Retinal pigment epithelial cell (primary cell): ENCODE measurements around the gene ZNF688.
A peak's percentile ranks its signal among the peaks of the same experiment; 100 is the strongest.
"Not testable (repeated sequence)": the region's sequence is repeated elsewhere in the genome, so short reads cannot be mapped to it uniquely, and the experiment has no call there.

ENCODE experiments used
- DNase-seq: peaks from one replicate; pipeline ENCODE4 v3.0.0-alpha.2; 2010; ENCODE audit warnings: low read depth
- H3K4me3 ChIP-seq: 2 replicates; pipeline ENCODE4 v1.5.1; 2011; ENCODE audit warnings: mild to moderate bottlenecking, low read length, control low read depth, moderate library complexity
- CTCF ChIP-seq: conservative IDR thresholded peaks from 2 replicates; pipeline ENCODE4 v1.5.1; 2011; ENCODE audit warnings: low read depth, low read length, control low read depth, inconsistent platforms

Gene ZNF688

DNA sequence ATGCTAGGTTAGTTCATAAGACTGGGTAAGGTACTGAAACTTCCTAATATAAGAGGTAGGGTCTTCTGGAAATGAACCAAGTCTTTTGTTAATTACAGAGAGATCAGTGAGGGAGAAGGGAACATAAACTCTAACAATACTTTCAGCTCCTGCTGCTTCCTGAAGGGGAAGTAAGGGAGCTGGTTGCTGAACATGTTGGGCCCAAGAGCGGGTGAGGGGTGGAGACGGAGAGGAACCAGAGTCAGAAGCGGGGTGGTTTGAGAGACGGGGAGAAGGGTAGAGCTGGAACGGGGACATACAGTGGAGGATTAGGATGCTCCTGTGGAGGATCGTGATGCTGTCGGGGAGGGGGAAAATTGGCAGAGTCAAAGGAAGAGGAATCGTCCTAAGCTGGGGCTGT lies 25.4 kb downstream of the ZNF688 start:
- DNase-seq: no peak
- H3K4me3 ChIP-seq: no peak overlapping the region
- TF ChIP-seq CTCF: no peak

- H3K4me3 ChIP-seq: no peak overlapping the region
- DNase-seq: no peak
- TF ChIP-seq CTCF: no peak
Measured at GRCh38 chr16:30543067-30543466, 28.4 kb downstream of the ZNF688 start.

DNA sequence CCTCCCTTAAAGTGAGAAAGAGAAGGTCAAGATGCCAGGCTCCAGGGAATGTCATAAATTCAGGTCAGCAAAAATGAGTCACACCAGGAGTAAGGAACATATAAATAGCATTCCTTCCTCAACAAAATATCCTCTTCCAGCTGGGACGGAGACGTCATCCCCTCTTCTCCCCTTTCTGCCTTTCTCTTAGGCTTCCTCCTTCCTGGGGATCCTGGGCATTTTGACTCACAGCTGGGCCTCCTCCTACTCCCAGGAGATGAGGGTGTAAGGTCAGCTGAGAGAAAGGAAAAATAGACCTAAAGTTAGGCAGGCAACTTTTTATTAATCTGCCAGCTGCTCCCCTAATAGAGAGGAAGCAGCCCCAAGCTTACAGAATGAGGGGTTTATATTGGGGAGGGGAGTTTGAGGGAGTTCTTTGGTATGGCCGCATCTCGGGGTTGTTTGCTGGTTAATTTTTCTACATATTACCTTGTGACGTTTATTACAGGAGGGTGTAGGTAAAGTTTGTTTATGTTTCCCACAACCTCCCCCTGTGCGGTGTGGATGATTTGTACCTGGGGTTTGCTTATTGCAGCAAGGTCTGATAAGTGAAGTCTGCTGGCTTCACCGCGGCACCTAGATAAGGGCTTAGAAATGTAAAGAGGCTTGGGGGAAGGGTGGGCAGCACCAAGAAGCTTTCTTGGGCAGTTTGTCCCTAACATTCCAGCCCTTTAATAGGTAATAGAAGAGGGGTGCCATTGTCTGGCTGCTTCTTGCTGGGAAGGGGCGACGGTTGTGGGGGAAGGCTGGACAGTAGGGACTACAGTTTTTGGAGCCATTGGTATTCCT lies 29.8 kb downstream of the ZNF688 start:
- DNase-seq: no peak
- no peak for TF ChIP-seq CTCF
- H3K4me3 ChIP-seq: no peak overlapping the region

GRCh38 chr16:30540916-30541464 lies 30.5 kb downstream of the ZNF688 start:
- DNase-seq: not testable (repeated sequence)

DNA sequence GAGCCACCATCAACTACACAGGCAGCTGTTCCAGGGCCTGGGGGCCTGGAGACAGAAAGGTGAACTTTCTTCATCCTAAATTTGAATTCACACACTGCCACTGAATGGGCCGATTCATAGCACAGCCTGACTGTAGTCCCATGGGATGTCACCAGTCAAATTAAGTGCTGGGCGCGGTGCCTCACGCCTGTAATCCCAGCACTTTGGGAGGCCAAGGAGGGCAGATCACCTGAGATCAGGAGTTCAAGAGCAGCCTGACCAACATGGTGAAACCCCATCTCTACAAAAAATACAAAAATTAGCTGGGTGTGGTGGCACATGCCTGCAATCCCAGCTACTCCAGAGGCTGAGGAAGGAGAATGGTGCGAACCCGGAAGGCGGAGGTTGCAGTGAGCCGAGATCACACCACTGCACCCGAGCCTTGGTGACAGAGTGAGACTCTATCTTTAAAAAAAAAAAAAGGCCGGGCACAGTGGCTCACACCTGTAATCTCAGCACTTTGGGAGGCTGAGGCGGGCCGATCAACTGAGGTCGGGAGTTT lies 31.5 kb downstream of the ZNF688 start:
- DNase-seq, H3K4me3 ChIP-seq: not testable (repeated sequence)

More at GRCh38 chr16:30540916-30541464, 30.5 kb downstream of the ZNF688 start:
- H3K4me3 ChIP-seq: not testable (repeated sequence)

DNA sequence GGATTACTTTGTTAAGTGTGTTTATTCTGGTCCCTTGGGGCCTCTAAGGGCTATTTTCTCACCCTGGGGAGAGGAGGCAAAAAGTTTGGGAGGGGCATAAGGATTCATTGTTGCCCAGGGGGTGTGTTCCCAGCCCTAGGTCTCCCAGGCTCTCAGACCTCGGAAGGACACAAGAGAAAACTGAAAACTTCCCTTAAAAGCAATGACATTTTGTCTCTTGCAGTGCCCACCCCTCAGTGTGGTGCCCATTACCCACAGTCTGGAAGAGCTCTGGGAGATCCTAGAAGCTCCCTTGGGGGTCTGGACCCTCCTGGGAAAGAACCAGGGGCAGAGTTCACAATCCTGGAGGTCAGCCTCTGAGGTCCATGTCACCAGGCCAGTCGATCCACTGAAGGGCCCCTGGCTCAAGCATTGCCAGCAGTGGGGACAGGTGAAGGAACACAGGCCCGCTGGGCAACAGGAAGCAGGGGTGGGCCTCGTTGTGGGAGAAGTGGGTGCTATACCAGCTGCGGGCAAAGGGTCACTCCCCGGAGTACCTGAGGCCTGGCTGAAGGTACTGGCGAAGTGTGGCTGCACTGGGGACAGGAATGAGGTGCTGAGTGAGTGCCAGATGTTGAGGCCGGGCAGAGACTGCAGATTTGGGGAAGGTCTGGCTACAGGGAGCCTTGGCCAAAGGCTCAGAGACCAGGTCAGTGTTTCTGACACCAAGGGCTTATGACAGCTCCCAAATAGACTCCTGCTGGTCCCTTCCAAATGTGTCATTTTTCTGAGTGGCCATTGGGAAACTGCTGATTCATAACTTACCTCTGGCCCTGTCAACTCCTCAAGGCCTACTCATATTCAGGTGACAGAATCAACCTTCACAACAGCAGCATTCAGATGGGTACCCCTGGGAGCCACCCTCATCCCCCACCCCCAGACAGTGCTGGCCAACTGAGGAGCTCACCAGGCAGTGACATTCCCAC lies 32.2 kb downstream of the ZNF688 start:
- no peak overlapping the region for H3K4me3 ChIP-seq
- DNase-seq: no peak
- TF ChIP-seq CTCF: no peak

- DNase-seq, H3K4me3 ChIP-seq: not testable (repeated sequence)
Measured at GRCh38 chr16:30536391-30537024, 35.0 kb downstream of the ZNF688 start.

DNA sequence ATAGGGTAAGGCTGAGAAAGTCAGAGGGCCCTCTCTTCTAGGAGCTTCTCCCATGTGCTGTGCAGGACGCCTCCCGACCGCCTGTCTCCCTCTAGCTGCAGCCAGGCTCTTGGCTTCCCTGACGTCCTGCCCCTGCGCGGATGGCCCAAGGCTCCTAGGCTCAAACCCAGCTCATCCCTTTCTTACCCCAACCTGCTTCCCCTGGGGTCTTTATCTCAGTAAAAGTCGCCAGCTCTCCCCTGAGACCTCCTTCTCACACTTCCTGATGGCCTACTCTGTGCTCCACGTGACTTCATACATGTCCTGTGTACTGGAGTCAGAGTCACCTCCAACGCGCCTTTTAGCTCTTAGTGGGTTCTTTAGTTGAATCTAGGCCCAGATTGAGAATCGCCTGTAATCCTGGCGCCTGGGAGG lies 35.7 kb downstream of the ZNF688 start:
- TF ChIP-seq CTCF: peak; percentile 73
- DNase-seq: no peak
- H3K4me3 ChIP-seq: peak overlapping the region; percentile 59
